Motor neuron (in vitro differentiated cells): ENCODE data around the gene PPP2R3B. TPM values are rescaled to one million over a fixed set of nuclear protein-coding genes. Genes with fewer than 3 reads are reported as not detected.

ENCODE experiments used
- ATAC-seq, 8 experiments: fragments of 200-7000 bp; cut with Tn5 transposase; replicated peaks in 6 of 8; 2 replicates each; pipeline ENCODE4 v1.8.0; 2021; ENCODE audit warnings: mild to moderate bottlenecking in 8 of 8, moderate library complexity in 8 of 8
- H3K27ac ChIP-seq, 2 donors: fragments of 250-450 bp; sonication (Bioruptor Pico); 2 replicates each; pipeline ENCODE4 v1.9.0; 2021; ENCODE audit warnings: antibody characterized with exemption in 2 of 2, mild to moderate bottlenecking in 2 of 2, moderate library complexity in 1 of 2
- H3K4me1 ChIP-seq, 2 donors: fragments of 250-450 bp; sonication (Bioruptor Pico); replicated peaks in 1 of 2; 2 replicates each; pipeline ENCODE4 v1.6.1; 2021; ENCODE audit warnings: antibody characterized with exemption in 2 of 2, mild to moderate bottlenecking in 2 of 2, moderate library complexity in 1 of 2
- H3K4me3 ChIP-seq, 5 donors: fragments of 250-450 bp; sonication (Bioruptor Pico); 2 replicates each; pipeline ENCODE4 v1.9.0; 2021; ENCODE audit warnings: antibody characterized with exemption in 5 of 5, mild to moderate bottlenecking in 5 of 5, moderate library complexity in 4 of 5
- WGBS, 10 experiments: fragments of 450-650 bp; shearing (Covaris generic); methylation state at CpG; one replicate each; pipeline ENCODE4 v1.0.0; 2022; 5-methylcytosine and 5-hydroxymethylcytosine counted together
- in situ Hi-C, 9 experiments: fragments of 400-800 bp; cut with MboI; loops; one replicate each; pipeline ENCODE4 v1.15.0; 2021; ENCODE audit warnings: low sequenced_read_pairs in 9 of 9, low pct_unique_long_range_greater_than_20kb in 2 of 9; ENCODE audit not compliant: unreplicated experiment in 9 of 9
- total RNA-seq, 8 experiments: library from RNA; unstranded; fragments of 300-600 nt; gene quantifications; 2 replicates each; pipeline versions ENCODE4 v1.2.3 to v1.2.4, GENCODE V29; 2022

Gene PPP2R3B
- total RNA-seq, 8 experiments from 2014 or later: 7.4 to 27.6 (median 17.9) TPM

DNA sequence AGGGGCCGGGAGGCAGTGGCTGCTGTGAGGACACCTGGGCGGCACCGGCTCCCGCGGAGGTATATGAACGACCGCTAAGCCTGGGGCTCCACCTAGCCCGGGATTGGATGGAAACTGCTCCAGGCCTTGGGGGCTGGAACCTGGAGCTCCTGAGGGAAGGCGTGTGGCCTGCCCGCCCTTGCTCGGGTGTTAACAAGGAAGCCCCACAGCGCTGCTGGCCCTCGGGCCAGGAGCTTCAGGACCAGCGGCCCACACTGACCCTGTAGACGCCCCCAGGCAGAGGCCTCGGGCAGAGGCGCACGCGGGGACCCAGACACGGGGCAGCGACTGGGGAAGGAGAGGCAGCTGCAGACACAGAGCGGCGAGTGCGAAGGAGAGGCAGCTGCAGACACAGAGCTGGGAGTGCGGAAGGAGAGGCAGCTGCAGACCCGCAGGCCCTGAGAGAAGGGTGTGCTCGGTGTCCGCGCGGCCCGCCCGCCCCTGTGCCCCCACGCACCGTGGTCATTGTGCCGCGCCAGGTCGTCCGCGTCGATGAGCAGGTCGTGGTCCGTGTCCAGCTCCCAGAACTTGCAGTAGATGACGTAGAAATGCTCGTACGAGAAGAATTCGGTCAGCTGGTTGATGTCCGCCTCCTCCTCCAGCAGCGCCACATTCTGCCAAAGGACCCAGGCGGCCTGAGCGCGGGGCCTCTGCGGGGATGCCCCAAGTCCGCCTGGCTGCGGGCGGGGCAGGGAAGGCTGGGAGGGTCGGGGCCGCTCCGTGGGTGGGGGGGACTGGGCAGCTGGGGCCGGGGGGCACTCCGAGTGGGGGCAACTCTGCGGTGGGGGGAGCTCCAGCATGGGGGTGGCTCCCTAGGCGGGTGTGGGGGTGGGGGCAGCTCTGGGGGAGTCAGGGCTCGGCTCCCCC is 41.4 kb downstream of the PPP2R3B start:
- Histone ChIP-seq H3K4me1 (peaks cover 0 to 6% of the 10 kb centered on the region in 2 donors), H3K27ac (no peak overlapping the region), H3K4me3 (no peak overlapping the region)
- in situ Hi-C loops: no loop called here
- WGBS, 10 experiments: 98 to 100% (median 100%) methylated on average over 2 to 9 of the region's 63 CpGs; no CpG with 5 or more reads in 7 of the 10 experiments
- no peak for ATAC-seq

DNA sequence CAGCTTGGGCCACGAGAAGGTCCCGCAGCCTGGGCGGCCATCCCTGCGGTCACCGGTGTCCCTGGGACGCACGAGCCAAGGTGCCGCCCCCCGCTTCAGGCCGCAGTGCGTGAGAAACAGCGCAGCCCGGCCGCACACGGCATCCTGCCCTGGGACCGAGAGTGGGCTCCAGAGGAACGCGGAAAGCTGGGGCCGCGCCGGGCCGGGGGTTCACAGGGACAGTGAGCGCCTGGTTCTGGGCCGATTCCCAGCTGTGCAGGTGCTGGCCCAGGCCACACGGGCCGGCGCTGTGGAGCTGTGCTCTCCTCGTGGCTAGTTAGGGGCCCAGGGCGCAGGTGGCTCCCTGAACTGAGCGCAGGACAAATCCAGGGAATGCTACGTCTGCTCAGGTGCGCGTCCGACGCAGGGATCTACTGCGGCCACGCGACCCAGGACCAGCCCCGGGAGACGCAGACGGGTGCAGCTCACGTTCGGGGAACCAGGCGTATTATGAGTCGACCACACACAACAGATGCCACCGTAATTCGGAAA is 42.3 kb downstream of the PPP2R3B start:
- WGBS, 10 experiments: 100% methylated on average over 2 to 4 of the region's 47 CpGs; no CpG with 5 or more reads in 7 of the 10 experiments
- Histone ChIP-seq H3K4me3 (no peak overlapping the region), H3K27ac (no peak overlapping the region), H3K4me1 (peaks cover 0 to 6% of the 10 kb centered on the region in 2 donors)
- no peak for ATAC-seq
- in situ Hi-C loops: no loop called here

DNA sequence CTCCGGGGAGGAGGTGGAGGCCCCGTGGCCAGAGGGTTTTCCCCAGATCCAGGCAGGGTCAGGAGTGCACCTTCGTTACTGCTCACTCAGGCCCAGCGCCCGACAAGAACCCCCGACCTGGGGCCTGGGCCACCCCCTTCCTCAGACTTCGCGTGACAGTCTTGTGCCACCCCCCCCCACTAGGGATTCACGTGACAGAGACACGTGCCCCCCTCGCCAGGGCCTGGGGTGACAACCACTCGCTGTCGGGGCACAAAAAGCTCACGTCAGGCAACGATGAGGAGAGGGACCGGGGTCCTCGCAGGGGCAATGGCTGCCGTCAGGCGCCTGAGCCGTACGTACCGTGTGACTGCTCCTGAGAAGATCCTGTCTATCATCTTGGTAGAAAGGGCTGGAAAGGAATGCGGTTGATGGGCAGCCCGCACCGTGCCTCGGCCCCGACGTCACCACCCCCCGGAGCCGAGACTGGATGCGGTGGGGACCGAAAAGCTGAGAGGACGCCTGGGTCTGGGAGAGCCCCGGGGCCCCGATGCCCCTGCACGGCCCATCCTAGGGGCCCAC is 45.1 kb downstream of the PPP2R3B start:
- no peaks in the 10 kb centered on the region for H3K4me1 ChIP-seq
- in situ Hi-C loops: no loop called here
- H3K27ac ChIP-seq: no peak overlapping the region
- H3K4me3 ChIP-seq: no peak overlapping the region
- 97 to 100% methylated on average over 5 to 6 of the region's 36 CpGs; no CpG with 5 or more reads in 8 of the 10 experiments for WGBS, 10 experiments
- ATAC-seq: no peak

DNA sequence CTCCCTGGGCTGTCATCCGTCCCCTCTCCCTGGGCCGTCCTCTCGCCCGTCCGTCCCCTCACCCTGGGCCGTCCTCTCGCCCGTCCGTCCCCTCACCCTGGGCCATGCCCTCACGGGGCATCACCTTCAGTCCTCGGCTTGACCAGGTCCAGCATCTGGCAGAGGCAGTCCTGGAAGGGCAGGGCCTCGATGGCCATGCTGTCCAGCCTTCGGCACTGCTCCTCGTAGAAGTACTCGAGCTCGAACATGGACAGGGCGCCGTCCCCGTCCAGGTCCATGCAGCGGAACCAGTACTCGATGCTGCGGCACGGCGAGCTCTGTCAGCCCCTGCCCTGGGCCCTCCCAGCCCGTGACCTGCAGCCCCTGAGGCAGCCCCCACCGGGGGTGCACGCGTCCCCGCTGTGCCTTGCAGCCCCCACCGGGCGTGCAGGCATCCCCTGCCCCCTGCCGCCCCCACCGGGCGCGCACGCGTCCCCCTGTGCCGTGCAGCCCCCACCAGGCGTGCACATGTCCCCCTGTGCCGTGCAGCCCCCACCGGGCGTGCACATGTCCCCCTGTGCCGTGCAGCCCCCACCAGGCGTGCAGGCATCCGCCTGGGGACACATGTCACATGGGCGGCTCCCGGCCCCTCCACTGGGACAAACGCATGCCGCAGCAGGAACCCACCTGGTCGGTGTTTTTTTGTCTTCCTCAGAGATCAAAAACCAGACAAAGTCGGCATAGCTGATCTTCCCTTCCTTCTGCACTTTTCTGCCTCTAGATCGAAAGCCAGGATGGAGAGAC is 45.9 kb downstream of the PPP2R3B start:
- no peak overlapping the region for H3K4me3 ChIP-seq
- no CpG with 5 or more reads among the region's 52 CpGs for WGBS, 10 experiments

DNA sequence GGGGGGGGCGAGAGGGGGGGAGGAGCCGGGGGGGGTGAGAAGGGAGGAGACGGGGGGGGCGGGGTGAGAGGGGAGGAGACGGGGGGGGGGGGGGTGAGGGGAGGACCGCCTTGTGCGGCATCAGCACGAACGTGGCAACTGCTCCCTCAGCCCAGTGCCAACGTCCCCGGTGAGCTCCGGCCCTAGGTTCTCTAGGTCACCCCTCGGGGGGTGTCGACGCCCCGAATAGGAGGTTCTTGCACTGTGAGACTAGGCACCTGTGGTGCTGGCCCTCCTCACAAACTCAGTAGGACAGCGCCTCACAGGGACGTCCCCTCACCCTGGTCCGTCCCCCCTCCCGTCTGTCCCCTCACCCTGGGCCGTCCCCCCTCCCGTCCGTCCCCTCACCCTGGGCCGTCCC is 46.6 kb downstream of the PPP2R3B start:
- WGBS, 10 experiments: no CpG with 5 or more reads among the region's 24 CpGs
- in situ Hi-C loops: no loop called here
- H3K4me1 ChIP-seq: no peaks in the 10 kb centered on the region
- no peak overlapping the region for H3K4me3 ChIP-seq
- no peak for ATAC-seq
- no peak overlapping the region for H3K27ac ChIP-seq

More for the DNA sequence above, 45.9 kb downstream of the PPP2R3B start:
- H3K27ac ChIP-seq: no peak overlapping the region
- H3K4me1 ChIP-seq: no peaks in the 10 kb centered on the region
- ATAC-seq: no peak
- in situ Hi-C loops: no loop called here

DNA sequence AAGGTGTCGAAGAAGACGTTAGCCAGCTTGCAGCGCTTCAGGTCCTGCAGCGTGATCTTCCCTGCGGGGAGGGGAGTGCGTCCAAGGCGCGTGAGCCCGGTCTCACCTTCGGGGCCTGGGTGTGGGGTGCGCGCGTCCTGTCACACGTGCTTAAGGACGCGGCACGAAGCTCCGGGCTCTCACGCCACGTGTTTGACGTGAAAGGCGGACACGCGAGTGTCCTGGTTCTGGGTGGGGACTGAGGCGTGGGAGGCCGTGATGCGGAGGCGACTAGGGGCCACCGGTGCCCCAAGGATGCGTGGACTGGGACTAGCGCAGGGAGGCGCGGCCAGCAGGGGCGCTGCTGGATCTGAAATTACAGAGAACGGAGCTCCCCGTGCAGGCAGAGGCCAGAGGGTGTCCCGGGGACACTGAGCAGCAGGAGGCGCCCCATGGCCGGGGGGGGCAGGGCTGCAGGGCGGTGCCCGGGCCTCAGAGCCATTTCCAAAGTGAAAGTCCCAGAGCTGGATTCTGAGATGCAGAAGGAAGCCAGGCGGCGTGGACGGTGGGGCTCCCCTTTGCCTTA is 47.8 kb downstream of the PPP2R3B start:
- Histone ChIP-seq H3K27ac (no peak overlapping the region), H3K4me1 (no peaks in the 10 kb centered on the region), H3K4me3 (no peak overlapping the region)
- ATAC-seq: no peak
- in situ Hi-C loops: no loop called here
- WGBS, 10 experiments: 80 to 98% (median 91%) methylated on average over 1 to 21 of the region's 44 CpGs; no CpG with 5 or more reads in 7 of the 10 experiments

DNA sequence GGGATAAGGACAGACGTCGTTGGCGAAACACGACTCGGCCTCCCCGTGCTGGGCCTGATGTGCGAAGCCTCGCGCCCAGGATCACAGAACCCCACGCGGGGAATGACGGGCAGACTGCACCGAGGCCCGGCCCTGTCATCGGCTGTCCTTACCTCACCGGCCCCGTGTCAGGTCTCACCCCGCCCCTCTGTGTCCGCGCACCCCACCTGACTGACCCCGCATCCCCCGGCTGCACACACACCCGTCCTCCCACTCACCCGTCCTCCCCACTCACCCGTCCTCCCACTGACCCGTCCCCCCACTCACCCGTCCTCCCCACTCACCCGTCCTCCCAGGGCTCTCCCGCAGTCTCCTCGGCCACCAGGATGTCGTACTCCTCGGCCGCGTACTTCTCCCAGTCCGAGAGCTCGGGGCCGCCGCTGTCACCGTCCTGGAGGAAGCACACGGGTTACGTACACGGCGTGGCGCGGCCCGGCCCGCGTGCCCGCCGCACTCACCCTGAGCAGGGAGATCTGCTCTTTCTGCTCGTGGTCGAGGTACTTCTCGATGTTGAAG is 48.3 kb downstream of the PPP2R3B start:
- in situ Hi-C loops: no loop called here
- H3K4me3 ChIP-seq: no peak overlapping the region
- no peak overlapping the region for H3K27ac ChIP-seq
- WGBS, 10 experiments: 98 to 100% methylated on average over 1 to 10 of the region's 53 CpGs; no CpG with 5 or more reads in 8 of the 10 experiments
- ATAC-seq: no peak
- H3K4me1 ChIP-seq: no peaks in the 10 kb centered on the region

DNA sequence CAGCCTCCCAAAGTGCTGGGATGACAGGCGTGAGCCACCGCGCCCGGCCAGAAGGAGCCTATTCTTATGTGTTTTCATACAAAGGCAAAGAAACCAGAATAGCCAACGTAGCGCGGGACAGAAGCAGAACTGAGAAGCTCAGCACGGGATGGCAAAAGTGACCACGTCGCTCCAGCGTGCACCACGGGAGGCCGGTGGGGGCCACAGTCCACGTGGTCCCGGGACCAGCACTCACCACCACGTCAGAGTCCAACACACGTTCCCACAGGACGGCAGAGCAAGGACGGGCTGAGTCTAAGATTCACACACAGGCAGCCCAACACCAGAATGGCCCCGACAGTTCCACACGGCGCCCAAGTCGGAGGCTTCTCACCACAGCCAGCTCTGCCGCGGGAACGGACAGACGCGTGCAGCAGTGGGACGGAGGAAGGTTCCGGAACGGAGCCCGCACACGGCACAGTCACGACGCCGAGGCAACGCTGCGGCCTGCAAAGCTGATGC is 49.3 kb downstream of the PPP2R3B start:
- Histone ChIP-seq H3K4me1 (no peaks in the 10 kb centered on the region), H3K27ac (no peak overlapping the region), H3K4me3 (no peak overlapping the region)
- ATAC-seq: no peak
- in situ Hi-C loops: no loop called here
- whole genome bisulfite sequencing, 10 experiments: 80 to 100% (median 83%) methylated on average over 1 to 12 of the region's 38 CpGs; no CpG with 5 or more reads in 5 of the 10 experiments

DNA sequence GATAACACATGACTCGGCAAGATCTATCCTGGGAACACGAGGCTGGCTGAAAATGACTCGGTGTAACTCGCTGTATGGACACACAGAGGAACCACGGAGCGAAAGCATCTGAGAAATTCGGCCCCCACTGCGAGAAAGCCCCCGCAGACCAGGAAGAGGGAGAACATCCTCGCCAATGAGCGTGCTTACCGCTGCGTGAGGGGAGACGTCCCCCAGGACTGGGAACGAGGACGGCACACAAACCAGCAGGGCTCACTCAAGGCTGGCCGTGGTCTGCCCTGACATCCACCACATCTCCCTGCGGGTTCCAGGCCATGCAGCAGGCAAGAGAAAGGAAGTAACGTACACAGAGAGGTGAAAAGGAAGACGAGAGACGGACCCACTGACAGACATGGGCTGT is 50.5 kb downstream of the PPP2R3B start:
- ATAC-seq: no peak
- in situ Hi-C loops: no loop called here
- 67 to 93% (median 85%) methylated on average over 2 to 16 of the region's 21 CpGs; no CpG with 5 or more reads in 4 of the 10 experiments for WGBS, 10 experiments
- peaks cover 5 to 7% of the 10 kb centered on the region in 2 donors for H3K4me1 ChIP-seq
- no peak overlapping the region for H3K27ac ChIP-seq
- no peak overlapping the region for H3K4me3 ChIP-seq

DNA sequence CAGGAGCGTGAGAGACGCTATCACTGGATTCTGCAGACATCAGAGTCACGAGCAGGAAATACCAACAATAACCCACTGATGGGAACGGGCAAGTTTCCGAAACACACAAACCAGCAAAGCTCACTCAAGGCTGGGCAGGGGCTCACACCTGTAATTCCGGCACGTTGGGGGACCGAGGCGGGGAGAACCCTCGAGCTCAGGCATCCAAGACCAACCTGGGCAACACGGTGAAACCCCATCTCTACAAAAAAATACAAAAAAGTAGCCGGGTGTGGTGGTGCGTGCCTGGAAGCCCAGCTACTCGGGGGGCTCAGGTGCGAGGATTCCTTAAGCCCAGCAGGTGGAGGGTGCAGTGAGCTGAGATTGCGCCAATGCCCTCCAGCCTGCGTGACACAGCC is 51.0 kb downstream of the PPP2R3B start:
- Histone ChIP-seq H3K27ac (no peak overlapping the region), H3K4me3 (no peak overlapping the region), H3K4me1 (peaks cover 8 to 9% of the 10 kb centered on the region in 2 donors)
- in situ Hi-C loops: no loop called here
- 87 to 100% (median 94%) methylated on average over 1 to 10 of the region's 17 CpGs; no CpG with 5 or more reads in 4 of the 10 experiments for WGBS, 10 experiments
- ATAC-seq: no peak

DNA sequence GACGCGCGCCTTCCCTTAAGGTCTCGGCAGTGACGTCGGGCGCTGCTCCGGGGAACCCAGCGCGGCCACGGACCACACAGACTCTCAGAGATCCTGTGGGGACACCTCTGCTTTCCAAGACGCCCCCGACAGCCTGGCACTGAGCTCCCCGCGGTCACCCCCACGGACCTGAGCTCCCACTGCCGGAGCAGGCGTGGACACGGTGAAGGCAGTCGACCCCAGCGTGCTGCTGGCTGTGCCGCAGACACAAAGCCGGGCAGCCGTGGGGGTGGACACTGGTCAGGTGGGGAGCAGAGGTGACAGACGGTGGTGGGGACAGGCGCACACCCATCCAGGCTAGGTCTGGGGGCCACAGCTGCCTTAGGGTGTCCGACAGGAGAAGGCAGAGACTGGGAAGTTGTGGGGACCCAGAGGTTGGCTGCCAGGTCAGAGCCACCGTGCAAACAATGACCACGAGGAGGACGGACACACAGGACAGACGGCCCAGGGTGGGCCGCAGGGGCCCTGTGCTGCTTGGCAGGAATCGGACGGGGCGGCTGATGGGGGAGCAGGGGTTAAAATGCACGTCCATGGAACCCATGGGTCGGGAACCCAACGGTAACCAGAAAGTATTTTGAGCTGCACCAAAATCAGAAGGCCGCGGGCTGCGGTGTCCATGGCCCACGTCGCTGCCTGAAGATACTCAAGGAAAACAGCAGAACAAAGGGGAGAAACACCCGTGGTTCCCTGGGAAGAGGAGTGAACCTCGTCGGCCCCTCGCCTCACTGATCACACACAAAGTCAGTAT is 51.5 kb downstream of the PPP2R3B start:
- no peak for ATAC-seq
- in situ Hi-C loops: no loop called here
- Histone ChIP-seq H3K4me1 (peaks cover 8 to 9% of the 10 kb centered on the region in 2 donors), H3K27ac (no peak overlapping the region), H3K4me3 (no peak overlapping the region)
- WGBS, 10 experiments: 90 to 100% (median 97%) methylated on average over 1 to 8 of the region's 47 CpGs; no CpG with 5 or more reads in 6 of the 10 experiments
